Right lobe of liver (tissue), 4 donors: ENCODE results near the gene ZACN.

Experiments
- POLR2A ChIP-seq: fragments of 450-650 bp; IDR thresholded peaks from one replicate; pipeline ENCODE4 v1.6.1; 2017; ENCODE audit warnings: antibody characterized with exemption, mild to moderate bottlenecking
- TF ChIP-seq, protein P1 (sequence below), 4 donors: fragments of 200-600 bp in 3 of 4; fragments of 450-650 bp in 1 of 4; IDR thresholded peaks; one replicate each; pipeline versions ENCODE4 v1.5.1 to v1.8.0; 2016 to 2022; ENCODE audit warnings: antibody characterized with exemption in 4 of 4, mild to moderate bottlenecking in 2 of 4
- donor health status: DM: no; HTN: no; CAD: no.
- donor health status: DM: no; HTN: no; CAD: no.
- donor health status: DM: no; HTN: yes; CAD: no.

DNA sequence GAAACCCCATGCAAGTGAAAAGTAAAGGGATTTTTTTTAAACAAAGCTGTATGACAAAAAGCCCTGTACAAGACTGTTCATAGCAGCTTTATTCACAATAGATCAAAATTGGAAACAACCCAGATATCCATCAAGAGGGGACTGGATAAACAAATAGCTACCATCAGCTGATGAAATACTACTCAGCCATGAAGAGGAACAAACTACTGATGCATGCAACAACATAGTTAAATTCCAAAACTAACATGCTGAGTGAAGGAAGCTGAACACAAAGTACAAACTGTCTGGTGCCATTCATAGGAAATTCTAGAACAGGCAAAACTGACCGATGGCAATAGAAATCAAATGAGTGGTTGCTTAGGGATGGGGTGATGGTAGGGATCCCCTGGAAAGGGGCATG, 46.9 kb downstream of the ZACN start:
- TF ChIP-seq, protein P1, sequence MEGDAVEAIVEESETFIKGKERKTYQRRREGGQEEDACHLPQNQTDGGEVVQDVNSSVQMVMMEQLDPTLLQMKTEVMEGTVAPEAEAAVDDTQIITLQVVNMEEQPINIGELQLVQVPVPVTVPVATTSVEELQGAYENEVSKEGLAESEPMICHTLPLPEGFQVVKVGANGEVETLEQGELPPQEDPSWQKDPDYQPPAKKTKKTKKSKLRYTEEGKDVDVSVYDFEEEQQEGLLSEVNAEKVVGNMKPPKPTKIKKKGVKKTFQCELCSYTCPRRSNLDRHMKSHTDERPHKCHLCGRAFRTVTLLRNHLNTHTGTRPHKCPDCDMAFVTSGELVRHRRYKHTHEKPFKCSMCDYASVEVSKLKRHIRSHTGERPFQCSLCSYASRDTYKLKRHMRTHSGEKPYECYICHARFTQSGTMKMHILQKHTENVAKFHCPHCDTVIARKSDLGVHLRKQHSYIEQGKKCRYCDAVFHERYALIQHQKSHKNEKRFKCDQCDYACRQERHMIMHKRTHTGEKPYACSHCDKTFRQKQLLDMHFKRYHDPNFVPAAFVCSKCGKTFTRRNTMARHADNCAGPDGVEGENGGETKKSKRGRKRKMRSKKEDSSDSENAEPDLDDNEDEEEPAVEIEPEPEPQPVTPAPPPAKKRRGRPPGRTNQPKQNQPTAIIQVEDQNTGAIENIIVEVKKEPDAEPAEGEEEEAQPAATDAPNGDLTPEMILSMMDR (IDR thresholded peaks at IDR 0.05), result no peak
- no peak for TF ChIP-seq POLR2A
